K562 (cell line): ENCODE measurements around the gene LETM1. TPM values are rescaled to one million over a fixed set of nuclear protein-coding genes. Genes with fewer than 3 reads are reported as not detected.

ENCODE experiments used
- ATAC-seq: fragments of 200-7000 bp; cut with Tn5 transposase; 3 replicates; pipeline ENCODE4 v1.9.1; 2020; ENCODE audit warnings: moderate library complexity
- BruUV-seq: library from RNA; stranded (reverse); fragments of 400-500 nt; replicated peaks from 2 replicates; lab custom pipeline; 2021; lab: Mats Ljungman, UMichigan
- CTCF ChIA-PET: fragments of 300-600 bp; formaldehyde crosslinking; extraction: SDS; loops from one replicate; lab custom pipeline; 2021; ENCODE audit warnings: low intra/inter-chr PET ratio; lab: Yijun Ruan, JAX
- POLR2A ChIA-PET: fragments of 300-600, 350-650 bp; sonication (Branson Sonifier 250); formaldehyde crosslinking; extraction: SDS; loops from one replicate; lab custom pipeline; 2021; ENCODE audit warnings: antibody characterized with exemption, inconsistent platforms; lab: Yijun Ruan, JAX
- DNase-seq, 4 experiments: peaks; one replicate each; pipeline versions ENCODE4 v3.0.0 to v3.0.0-alpha.2; 2011 to 2018; ENCODE audit warnings: low spot score in 3 of 4, mixed read lengths in 3 of 4; ENCODE audit errors: extremely low read depth in 1 of 4
- FAIRE-seq: peaks from 2 replicates; lab custom pipeline; 2011; peaks lifted over from hg19 to GRCh38; lab: Jason Lieb, UNC
- H2AFZ ChIP-seq: 2 replicates; pipeline ENCODE4 v1.6.0; 2011; ENCODE audit warnings: low read depth, low read length, control low read depth, inconsistent platforms
- H3K27ac ChIP-seq: fragments of 200-600 bp; 3 replicates; pipeline ENCODE4 v1.8.0; 2011; ENCODE audit warnings: low read depth, mild to moderate bottlenecking, control low read depth, inconsistent platforms, low read length, moderate library complexity, mixed read lengths; ENCODE audit errors: extremely low read depth
- H3K27me3 ChIP-seq, 2 experiments: fragments of 300-600 bp in 1 of 2; 2 replicates in 1 of 2; 3 replicates in 1 of 2; pipeline versions ENCODE4 v1.6.0 to v1.8.0; 2011; ENCODE audit warnings: inconsistent platforms in 2 of 2, low read length in 2 of 2, mild to moderate bottlenecking in 1 of 2, mixed read lengths in 1 of 2, moderate library complexity in 1 of 2; ENCODE audit not compliant: control insufficient read depth in 2 of 2, insufficient read depth in 2 of 2
- H3K36me3 ChIP-seq: fragments of 300-600 bp; 3 replicates; pipeline ENCODE4 v1.8.0; 2011; ENCODE audit warnings: mild to moderate bottlenecking, low read length, inconsistent platforms; ENCODE audit not compliant: control insufficient read depth, insufficient read depth
- H3K4me1 ChIP-seq, 2 experiments: fragments of 200-600 bp in 1 of 2; replicated peaks in 1 of 2; 2 replicates in 1 of 2; 3 replicates in 1 of 2; pipeline versions ENCODE4 v1.5.1 to v1.8.0; 2011; ENCODE audit warnings: inconsistent platforms in 2 of 2, low read length in 2 of 2, mild to moderate bottlenecking in 1 of 2, mixed read lengths in 1 of 2, moderate library complexity in 1 of 2; ENCODE audit not compliant: control insufficient read depth in 2 of 2, insufficient read depth in 2 of 2
- H3K4me2 ChIP-seq: 2 replicates; pipeline ENCODE4 v1.6.1; 2011; ENCODE audit warnings: low read length, control low read depth, inconsistent platforms, mixed read lengths; ENCODE audit not compliant: insufficient read depth
- H3K4me3 ChIP-seq: fragments of 200-600 bp; sonication (generic), shearing (Covaris generic); 2 replicates; pipeline ENCODE4 v1.5.1; 2016; ENCODE audit warnings: control low read depth, inconsistent platforms
- H3K79me2 ChIP-seq: fragments of 200-600 bp; 3 replicates; pipeline ENCODE4 v1.8.0; 2011; ENCODE audit warnings: low read length, inconsistent platforms; ENCODE audit not compliant: control insufficient read depth, insufficient read depth
- H3K9ac ChIP-seq, 2 experiments: 2 replicates each; pipeline versions ENCODE4 v1.6.0 to v1.6.1; 2011; ENCODE audit warnings: low read depth in 2 of 2, low read length in 2 of 2, control low read depth in 1 of 2, inconsistent platforms in 1 of 2, mild to moderate bottlenecking in 1 of 2, mixed read lengths in 1 of 2; ENCODE audit not compliant: insufficient read depth in 1 of 2
- H3K9me1 ChIP-seq: one replicate; pipeline ENCODE4 v1.6.0; 2011; ENCODE audit warnings: inconsistent platforms, mild to moderate bottlenecking, low read length, moderate library complexity; ENCODE audit not compliant: control insufficient read depth, insufficient read depth
- H3K9me3 ChIP-seq: replicated peaks from 2 replicates; pipeline ENCODE4 v1.5.1; 2011; ENCODE audit warnings: low read depth, low read length, inconsistent platforms; ENCODE audit not compliant: control insufficient read depth, insufficient read depth
- H4K20me1 ChIP-seq: replicated peaks from 2 replicates; pipeline ENCODE4 v1.6.1; 2011; ENCODE audit warnings: low read length, inconsistent platforms, mixed read lengths; ENCODE audit not compliant: control insufficient read depth, insufficient read depth
- ERF ChIP-seq: fragments of 450-650 bp; formaldehyde crosslinking; IDR thresholded peaks from 2 replicates; pipeline ENCODE4 v1.4.0; 2020; ENCODE audit warnings: mild to moderate bottlenecking, mixed read lengths
- NCOA1 ChIP-seq: fragments of 450-650 bp; IDR thresholded peaks from 2 replicates; pipeline ENCODE4 v1.6.1; 2016; ENCODE audit warnings: low read depth
- POLR3G ChIP-seq: IDR thresholded peaks from 2 replicates; pipeline ENCODE4 v1.6.1; 2011; ENCODE audit not compliant: insufficient read length, insufficient replicate concordance; ENCODE audit errors: extremely low read depth
- SMARCB1 ChIP-seq: IDR thresholded peaks from 2 replicates; pipeline ENCODE4 v1.6.1; 2011; ENCODE audit warnings: improper control_type of control experiment, low read depth; ENCODE audit not compliant: insufficient read length
- TAF7 ChIP-seq: fragments of 450-650 bp; IDR thresholded peaks from 2 replicates; pipeline ENCODE4 v1.6.1; 2016; ENCODE audit warnings: missing genetic modification characterization, missing compliant biosample characterization
- WGBS: fragments of 100-300 bp; shearing (Covaris generic); methylation state at CpG from one replicate; pipeline ENCODE4 v1.1.6; 2016; ENCODE audit warnings: low coverage, mixed read lengths; ENCODE audit not compliant: insufficient coverage; ENCODE audit errors: missing lambda C conversion rate; 5-methylcytosine and 5-hydroxymethylcytosine counted together
- in situ Hi-C: fragments of 300-500 bp; cut with MboI; formaldehyde crosslinking; loops from 4 replicates; pipeline ENCODE4 v1.15.0; 2018; ENCODE audit warnings: inconsistent platforms, mixed read lengths
- intact Hi-C: fragments of 100-400 bp; cut with micrococcal nuclease; formaldehyde crosslinking; loops from 2 replicates; pipeline ENCODE4 v1.14.2; 2022
- polyA plus RNA-seq, 8 experiments: library from polyadenylated mRNA; depleted of rRNA in 4 of 8; stranded (reverse) in 5 of 8; unstranded in 3 of 8; fragments of >200 nt; fragmentation: Nextera tagmentation in 2 of 8; fragmentation: Illumina TruSeq in 1 of 8; extraction: Ambion mirVana in 2 of 8; extraction: Trizol in 1 of 8; gene quantifications; 2 replicates each; pipeline versions ENCODE4 v1.2.1 to v1.2.3, GENCODE V29; 2011 to 2014; ENCODE audit warnings: inconsistent platforms in 1 of 8, missing spikeins in 1 of 8
- total RNA-seq, 7 experiments: library from RNA; depleted of rRNA in 6 of 7; stranded (reverse); fragments of >200 nt in 6 of 7; fragmentation: Illumina TruSeq in 2 of 7; extraction: Trizol in 2 of 7; gene quantifications; 2 replicates each; pipeline versions ENCODE4 v1.2.1 to v1.2.3, GENCODE V29; 2011 to 2021; ENCODE audit warnings: low replicate concordance in 1 of 7
- TF ChIP-seq, protein P1 (sequence below): fragments of 250-450 bp; sonication (Bioruptor Pico); IDR thresholded peaks from 2 replicates; pipeline ENCODE4 v1.4.0; 2020; ENCODE audit warnings: mild to moderate bottlenecking, moderate library complexity
- TF ChIP-seq, protein P2 (sequence below): fragments of 150-350 bp; IDR thresholded peaks from 2 replicates; pipeline ENCODE4 v1.6.1; 2014; ENCODE audit warnings: low read depth, mild to moderate bottlenecking, low read length, borderline replicate concordance
- TF ChIP-seq, protein P3 (sequence below): IDR thresholded peaks from 2 replicates; pipeline ENCODE4 v1.6.1; 2011; ENCODE audit warnings: borderline replicate concordance, low read depth, mild to moderate bottlenecking, moderate library complexity, low read length; ENCODE audit not compliant: insufficient read depth, poor library complexity, severe bottlenecking
- TF ChIP-seq, protein P4 (sequence below), 2 experiments: fragments of 450-650 bp; conservative IDR thresholded peaks; 2 replicates each; pipeline ENCODE4 v1.6.1; 2017; ENCODE audit warnings: mild to moderate bottlenecking in 2 of 2, moderate library complexity in 2 of 2

Gene LETM1
- total and polyA plus RNA-seq, 9 of the 15 experiments (the other 6 are each of a cell fraction or from before 2014, with no cell fraction given), result 3.9 to 109 (median 35.0) TPM

DNA sequence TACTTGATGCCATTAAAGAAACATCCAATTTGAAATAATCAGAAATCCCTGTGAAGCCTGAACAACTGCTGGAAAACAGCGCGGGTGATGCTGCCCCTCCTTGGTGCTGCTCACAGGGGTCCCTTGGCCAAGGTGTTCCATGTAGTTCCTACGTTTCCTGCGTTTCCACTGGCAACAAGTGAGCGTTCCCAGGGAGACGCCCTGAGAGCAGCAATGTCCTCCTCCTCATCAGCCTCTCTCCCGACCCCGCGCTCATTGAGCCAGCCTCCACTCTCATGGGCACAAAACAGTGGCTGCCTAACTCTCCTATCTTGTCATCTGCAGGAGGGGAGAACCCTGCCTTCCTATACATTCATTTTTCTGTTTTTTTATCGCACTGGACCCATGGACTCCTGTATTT is 18.9 kb downstream of the LETM1 start:
- FAIRE-seq, result no peak
- Histone ChIP-seq H3K9me1 (peaks cover 2% of the 10 kb centered on the region), H3K9ac (no peak overlapping the region), H3K27ac (no peak overlapping the region), H3K9me3 (no peaks in the 10 kb centered on the region), H3K4me1 (no peaks in the 10 kb centered on the region; a peak in 1 of 5 replicates), H3K36me3 (peaks cover 93% of the 10 kb centered on the region; the same call in 2 of the 3 replicates), H3K4me2 (no peak overlapping the region), H3K4me3 (no peak overlapping the region), H3K27me3 (no peaks in the 10 kb centered on the region), H3K79me2 (peaks cover 11% of the 10 kb centered on the region), H4K20me1 (peaks cover 12% of the 10 kb centered on the region), H2AFZ (no peak overlapping the region)
- 98% methylated on average over 10 of the region's 10 CpGs for WGBS
- CTCF ChIA-PET, result no interaction called here
- no peak for DNase-seq
- ATAC-seq, result no peak
- POLR2A ChIA-PET, result no interaction called here
- intact Hi-C loops, result no loop called here
- no TSS peak for BruUV-seq
- in situ Hi-C loops, result no loop called here
- TF ChIP-seq, protein P1, sequence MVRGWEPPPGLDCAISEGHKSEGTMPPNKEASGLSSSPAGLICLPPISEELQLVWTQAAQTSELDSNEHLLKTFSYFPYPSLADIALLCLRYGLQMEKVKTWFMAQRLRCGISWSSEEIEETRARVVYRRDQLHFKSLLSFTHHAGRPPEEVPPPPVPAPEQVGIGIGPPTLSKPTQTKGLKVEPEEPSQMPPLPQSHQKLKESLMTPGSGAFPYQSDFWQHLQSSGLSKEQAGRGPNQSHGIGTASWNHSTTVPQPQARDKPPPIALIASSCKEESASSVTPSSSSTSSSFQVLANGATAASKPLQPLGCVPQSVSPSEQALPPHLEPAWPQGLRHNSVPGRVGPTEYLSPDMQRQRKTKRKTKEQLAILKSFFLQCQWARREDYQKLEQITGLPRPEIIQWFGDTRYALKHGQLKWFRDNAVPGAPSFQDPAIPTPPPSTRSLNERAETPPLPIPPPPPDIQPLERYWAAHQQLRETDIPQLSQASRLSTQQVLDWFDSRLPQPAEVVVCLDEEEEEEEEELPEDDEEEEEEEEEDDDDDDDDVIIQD (CRISPR knock-in tag), result no peak
- TF ChIP-seq TAF7 (tag) (no peak), POLR3G (no peak), ERF (no peak), SMARCB1 (no peak), NCOA1 (no peak)
- TF ChIP-seq, protein P2, sequence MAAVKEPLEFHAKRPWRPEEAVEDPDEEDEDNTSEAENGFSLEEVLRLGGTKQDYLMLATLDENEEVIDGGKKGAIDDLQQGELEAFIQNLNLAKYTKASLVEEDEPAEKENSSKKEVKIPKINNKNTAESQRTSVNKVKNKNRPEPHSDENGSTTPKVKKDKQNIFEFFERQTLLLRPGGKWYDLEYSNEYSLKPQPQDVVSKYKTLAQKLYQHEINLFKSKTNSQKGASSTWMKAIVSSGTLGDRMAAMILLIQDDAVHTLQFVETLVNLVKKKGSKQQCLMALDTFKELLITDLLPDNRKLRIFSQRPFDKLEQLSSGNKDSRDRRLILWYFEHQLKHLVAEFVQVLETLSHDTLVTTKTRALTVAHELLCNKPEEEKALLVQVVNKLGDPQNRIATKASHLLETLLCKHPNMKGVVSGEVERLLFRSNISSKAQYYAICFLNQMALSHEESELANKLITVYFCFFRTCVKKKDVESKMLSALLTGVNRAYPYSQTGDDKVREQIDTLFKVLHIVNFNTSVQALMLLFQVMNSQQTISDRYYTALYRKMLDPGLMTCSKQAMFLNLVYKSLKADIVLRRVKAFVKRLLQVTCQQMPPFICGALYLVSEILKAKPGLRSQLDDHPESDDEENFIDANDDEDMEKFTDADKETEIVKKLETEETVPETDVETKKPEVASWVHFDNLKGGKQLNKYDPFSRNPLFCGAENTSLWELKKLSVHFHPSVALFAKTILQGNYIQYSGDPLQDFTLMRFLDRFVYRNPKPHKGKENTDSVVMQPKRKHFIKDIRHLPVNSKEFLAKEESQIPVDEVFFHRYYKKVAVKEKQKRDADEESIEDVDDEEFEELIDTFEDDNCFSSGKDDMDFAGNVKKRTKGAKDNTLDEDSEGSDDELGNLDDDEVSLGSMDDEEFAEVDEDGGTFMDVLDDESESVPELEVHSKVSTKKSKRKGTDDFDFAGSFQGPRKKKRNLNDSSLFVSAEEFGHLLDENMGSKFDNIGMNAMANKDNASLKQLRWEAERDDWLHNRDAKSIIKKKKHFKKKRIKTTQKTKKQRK, result no peak
- TF ChIP-seq, protein P3, sequence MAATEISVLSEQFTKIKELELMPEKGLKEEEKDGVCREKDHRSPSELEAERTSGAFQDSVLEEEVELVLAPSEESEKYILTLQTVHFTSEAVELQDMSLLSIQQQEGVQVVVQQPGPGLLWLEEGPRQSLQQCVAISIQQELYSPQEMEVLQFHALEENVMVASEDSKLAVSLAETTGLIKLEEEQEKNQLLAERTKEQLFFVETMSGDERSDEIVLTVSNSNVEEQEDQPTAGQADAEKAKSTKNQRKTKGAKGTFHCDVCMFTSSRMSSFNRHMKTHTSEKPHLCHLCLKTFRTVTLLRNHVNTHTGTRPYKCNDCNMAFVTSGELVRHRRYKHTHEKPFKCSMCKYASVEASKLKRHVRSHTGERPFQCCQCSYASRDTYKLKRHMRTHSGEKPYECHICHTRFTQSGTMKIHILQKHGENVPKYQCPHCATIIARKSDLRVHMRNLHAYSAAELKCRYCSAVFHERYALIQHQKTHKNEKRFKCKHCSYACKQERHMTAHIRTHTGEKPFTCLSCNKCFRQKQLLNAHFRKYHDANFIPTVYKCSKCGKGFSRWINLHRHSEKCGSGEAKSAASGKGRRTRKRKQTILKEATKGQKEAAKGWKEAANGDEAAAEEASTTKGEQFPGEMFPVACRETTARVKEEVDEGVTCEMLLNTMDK, result no peak
- TF ChIP-seq, protein P4, sequence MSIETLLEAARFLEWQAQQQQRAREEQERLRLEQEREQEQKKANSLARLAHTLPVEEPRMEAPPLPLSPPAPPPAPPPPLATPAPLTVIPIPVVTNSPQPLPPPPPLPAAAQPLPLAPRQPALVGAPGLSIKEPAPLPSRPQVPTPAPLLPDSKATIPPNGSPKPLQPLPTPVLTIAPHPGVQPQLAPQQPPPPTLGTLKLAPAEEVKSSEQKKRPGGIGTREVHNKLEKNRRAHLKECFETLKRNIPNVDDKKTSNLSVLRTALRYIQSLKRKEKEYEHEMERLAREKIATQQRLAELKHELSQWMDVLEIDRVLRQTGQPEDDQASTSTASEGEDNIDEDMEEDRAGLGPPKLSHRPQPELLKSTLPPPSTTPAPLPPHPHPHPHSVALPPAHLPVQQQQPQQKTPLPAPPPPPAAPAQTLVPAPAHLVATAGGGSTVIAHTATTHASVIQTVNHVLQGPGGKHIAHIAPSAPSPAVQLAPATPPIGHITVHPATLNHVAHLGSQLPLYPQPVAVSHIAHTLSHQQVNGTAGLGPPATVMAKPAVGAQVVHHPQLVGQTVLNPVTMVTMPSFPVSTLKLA (conservative IDR thresholded peaks at IDR 0.05), result no peak
